ENCODE measurements around the gene UBE2U. TPM values are rescaled to one million over a fixed set of nuclear protein-coding genes. Genes with fewer than 3 reads are reported as not detected.

The UBE2U gene
- total and polyA plus RNA-seq, 10 of the 15 experiments (the other 5 are each of a cell fraction or from before 2014, with no cell fraction given), result not detected

DNA sequence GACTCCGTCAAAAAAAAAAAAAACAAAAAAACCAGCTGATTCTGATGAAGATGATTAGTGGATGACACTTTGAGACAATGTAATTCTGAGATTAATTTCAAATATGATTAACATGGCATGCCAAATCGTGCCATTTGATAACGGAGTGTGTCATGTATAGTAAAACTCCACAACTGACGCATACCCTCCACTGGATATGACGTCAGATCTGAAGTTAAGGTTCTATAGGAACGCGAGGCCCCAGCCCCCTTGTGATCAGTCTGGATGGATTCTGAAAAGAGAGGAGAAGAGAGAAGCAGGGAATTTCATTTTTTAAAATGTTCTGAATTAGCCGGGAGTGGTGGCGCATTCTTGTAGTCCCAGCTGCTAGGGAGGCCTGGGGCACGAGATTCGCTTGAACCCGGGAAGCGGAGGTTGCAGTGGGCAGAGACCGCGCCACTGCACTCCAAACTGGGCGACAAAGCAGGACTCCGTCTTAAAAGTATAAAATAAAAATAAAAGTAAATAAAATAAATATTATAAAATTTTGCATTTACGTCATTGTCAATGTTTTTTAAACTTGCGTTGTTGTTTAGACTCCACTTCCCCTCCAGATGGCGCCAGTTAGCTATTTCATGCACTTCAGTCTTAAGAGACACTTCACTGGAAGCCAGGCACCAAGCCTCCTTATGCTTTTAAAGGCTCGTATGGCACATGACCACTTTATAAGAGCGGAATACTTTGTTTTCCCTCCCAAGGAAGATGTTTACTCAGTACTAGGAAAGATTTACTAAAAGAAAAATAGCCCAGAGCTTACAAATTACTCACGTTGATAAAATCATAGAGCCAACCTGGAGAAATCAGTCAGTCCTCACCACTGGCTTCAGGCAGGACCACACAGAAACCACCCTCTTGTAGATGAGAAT lies 65.5 kb downstream of the UBE2U start:
- 41% methylated on average over 23 of the region's 23 CpGs for WGBS (ENCODE audit: insufficient coverage, insufficient replicate concordance, low lambda C conversion rate, missing lambda C conversion rate)
- ATAC-seq, result peak; percentile 81
- H2AFZ ChIP-seq (ENCODE audit: control insufficient read depth, low read depth, low read length), result no peak overlapping the region
- TF ChIP-seq ATF7 (IDR thresholded peaks at IDR 0.05; ENCODE audit: low read depth) (0 out of 2 replicates have a peak, but pooled peaks have one; percentile 33), KAT2A (conservative IDR thresholded peaks at IDR 0.05; ENCODE audit: control insufficient read depth, low read depth, low read length) (no peak), RELA (IDR thresholded peaks at IDR 0.05; ENCODE audit: borderline replicate concordance, partially characterized antibody) (no peak), MEF2B (IDR thresholded peaks at IDR 0.05; ENCODE audit: partially characterized antibody, poor library complexity, severe bottlenecking) (no peak), SREBF2 (IDR thresholded peaks at IDR 0.05; ENCODE audit: low read length) (no peak), JUND (IDR thresholded peaks at IDR 0.05; ENCODE audit: low read depth, low read length) (no peak), SMC3 (IDR thresholded peaks at IDR 0.05; ENCODE audit: borderline replicate concordance, low read length) (peak; percentile 75; the same call in 1 of the 2 replicates), IKZF1 (conservative IDR thresholded peaks at IDR 0.05) (no peak), RAD21 (IDR thresholded peaks at IDR 0.05; ENCODE audit: insufficient read depth, low read depth, low read length) (peak; percentile 91), RBBP5 (conservative IDR thresholded peaks at IDR 0.05) (no peak)
- TF ChIP-seq, protein P1, sequence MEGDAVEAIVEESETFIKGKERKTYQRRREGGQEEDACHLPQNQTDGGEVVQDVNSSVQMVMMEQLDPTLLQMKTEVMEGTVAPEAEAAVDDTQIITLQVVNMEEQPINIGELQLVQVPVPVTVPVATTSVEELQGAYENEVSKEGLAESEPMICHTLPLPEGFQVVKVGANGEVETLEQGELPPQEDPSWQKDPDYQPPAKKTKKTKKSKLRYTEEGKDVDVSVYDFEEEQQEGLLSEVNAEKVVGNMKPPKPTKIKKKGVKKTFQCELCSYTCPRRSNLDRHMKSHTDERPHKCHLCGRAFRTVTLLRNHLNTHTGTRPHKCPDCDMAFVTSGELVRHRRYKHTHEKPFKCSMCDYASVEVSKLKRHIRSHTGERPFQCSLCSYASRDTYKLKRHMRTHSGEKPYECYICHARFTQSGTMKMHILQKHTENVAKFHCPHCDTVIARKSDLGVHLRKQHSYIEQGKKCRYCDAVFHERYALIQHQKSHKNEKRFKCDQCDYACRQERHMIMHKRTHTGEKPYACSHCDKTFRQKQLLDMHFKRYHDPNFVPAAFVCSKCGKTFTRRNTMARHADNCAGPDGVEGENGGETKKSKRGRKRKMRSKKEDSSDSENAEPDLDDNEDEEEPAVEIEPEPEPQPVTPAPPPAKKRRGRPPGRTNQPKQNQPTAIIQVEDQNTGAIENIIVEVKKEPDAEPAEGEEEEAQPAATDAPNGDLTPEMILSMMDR (IDR thresholded peaks at IDR 0.05 in 2 of 3, conservative IDR thresholded peaks at IDR 0.05 in 1 of 3; ENCODE audit: control insufficient read depth in 2 of 3, extremely low read depth in 1 of 3, insufficient read depth in 1 of 3, low read depth in 3 of 3, low read length in 3 of 3), result peak; percentile 60 to 77 (median 61)
- TF ChIP-seq, protein P2, sequence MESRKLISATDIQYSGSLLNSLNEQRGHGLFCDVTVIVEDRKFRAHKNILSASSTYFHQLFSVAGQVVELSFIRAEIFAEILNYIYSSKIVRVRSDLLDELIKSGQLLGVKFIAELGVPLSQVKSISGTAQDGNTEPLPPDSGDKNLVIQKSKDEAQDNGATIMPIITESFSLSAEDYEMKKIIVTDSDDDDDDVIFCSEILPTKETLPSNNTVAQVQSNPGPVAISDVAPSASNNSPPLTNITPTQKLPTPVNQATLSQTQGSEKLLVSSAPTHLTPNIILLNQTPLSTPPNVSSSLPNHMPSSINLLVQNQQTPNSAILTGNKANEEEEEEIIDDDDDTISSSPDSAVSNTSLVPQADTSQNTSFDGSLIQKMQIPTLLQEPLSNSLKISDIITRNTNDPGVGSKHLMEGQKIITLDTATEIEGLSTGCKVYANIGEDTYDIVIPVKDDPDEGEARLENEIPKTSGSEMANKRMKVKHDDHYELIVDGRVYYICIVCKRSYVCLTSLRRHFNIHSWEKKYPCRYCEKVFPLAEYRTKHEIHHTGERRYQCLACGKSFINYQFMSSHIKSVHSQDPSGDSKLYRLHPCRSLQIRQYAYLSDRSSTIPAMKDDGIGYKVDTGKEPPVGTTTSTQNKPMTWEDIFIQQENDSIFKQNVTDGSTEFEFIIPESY (IDR thresholded peaks at IDR 0.05), result no peak
- TF ChIP-seq, protein P3, sequence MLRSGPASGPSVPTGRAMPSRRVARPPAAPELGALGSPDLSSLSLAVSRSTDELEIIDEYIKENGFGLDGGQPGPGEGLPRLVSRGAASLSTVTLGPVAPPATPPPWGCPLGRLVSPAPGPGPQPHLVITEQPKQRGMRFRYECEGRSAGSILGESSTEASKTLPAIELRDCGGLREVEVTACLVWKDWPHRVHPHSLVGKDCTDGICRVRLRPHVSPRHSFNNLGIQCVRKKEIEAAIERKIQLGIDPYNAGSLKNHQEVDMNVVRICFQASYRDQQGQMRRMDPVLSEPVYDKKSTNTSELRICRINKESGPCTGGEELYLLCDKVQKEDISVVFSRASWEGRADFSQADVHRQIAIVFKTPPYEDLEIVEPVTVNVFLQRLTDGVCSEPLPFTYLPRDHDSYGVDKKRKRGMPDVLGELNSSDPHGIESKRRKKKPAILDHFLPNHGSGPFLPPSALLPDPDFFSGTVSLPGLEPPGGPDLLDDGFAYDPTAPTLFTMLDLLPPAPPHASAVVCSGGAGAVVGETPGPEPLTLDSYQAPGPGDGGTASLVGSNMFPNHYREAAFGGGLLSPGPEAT (IDR thresholded peaks at IDR 0.05; ENCODE audit: low read depth), result no peak
- TF ChIP-seq, protein P4, sequence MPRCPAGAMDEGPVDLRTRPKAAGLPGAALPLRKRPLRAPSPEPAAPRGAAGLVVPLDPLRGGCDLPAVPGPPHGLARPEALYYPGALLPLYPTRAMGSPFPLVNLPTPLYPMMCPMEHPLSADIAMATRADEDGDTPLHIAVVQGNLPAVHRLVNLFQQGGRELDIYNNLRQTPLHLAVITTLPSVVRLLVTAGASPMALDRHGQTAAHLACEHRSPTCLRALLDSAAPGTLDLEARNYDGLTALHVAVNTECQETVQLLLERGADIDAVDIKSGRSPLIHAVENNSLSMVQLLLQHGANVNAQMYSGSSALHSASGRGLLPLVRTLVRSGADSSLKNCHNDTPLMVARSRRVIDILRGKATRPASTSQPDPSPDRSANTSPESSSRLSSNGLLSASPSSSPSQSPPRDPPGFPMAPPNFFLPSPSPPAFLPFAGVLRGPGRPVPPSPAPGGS (IDR thresholded peaks at IDR 0.05; ENCODE audit: borderline replicate concordance, insufficient read depth, low read depth, low read length, poor library complexity, severe bottlenecking), result no peak

More for the DNA sequence above, 65.5 kb downstream of the UBE2U start:
- DNase-seq (ENCODE audit: low read depth, low spot score) (peak; percentile 8), FAIRE-seq (peak; percentile 52)
- ChIA-PET POLR2A (interaction anchor here (0.7 kb wide), 1 partner anchor 408 kb away, joined by 3 read pairs; no protein-coding TSS in a partner anchor), RAD21 (ENCODE audit: unreplicated experiment) (interaction anchor here (1.0 to 1.8 kb wide), 6 partner anchors 36 to 806 kb away, joined by 3 to 10 read pairs (median 4); no protein-coding TSS in a partner anchor), SMC1A (ENCODE audit: uncharacterized antibody, unreplicated experiment) (interaction anchor here (1.0 to 1.6 kb wide), 2 partner anchors 406 to 554 kb away, joined by 3 to 6 read pairs; no protein-coding TSS in a partner anchor), CTCF (interaction anchor here (0.5 to 4.6 kb wide), 13 partner anchors 18 to 940 kb away, joined by 3 to 31 read pairs (median 3); no protein-coding TSS in a partner anchor)
- no peaks in the 10 kb centered on the region for H4K20me1 ChIP-seq (ENCODE audit: control insufficient read depth, insufficient read depth)
- H3K27ac ChIP-seq (ENCODE audit: control insufficient read depth, insufficient read depth), result no peak overlapping the region
- no peak overlapping the region for H3K9ac ChIP-seq (ENCODE audit: control insufficient read depth, insufficient read depth, low read length)
- no peaks in the 10 kb centered on the region for H3K27me3 ChIP-seq (replicated peaks in 1 of 2; ENCODE audit: control insufficient read depth in 2 of 2, insufficient read depth in 2 of 2, low read length in 1 of 2)
- H3K9me3 ChIP-seq (replicated peaks; ENCODE audit: control insufficient read depth, insufficient read depth, low read length), result no peaks in the 10 kb centered on the region
- BruUV-seq (replicated peaks), result no TSS peak
- no peaks in the 10 kb centered on the region for H3K4me1 ChIP-seq (ENCODE audit: control insufficient read depth, insufficient read depth, low read length)
- in situ Hi-C loops (cut with MboI) (loop anchor here (5.0 to 25.0 kb wide), 3 partner anchors 403 to 768 kb away; no protein-coding TSS in a partner anchor), intact Hi-C loops (cut with micrococcal nuclease; ENCODE audit: unreplicated experiment) (loop anchor here (1.0 to 5.0 kb wide), 4 partner anchors 406 to 808 kb away; no protein-coding TSS in a partner anchor)
- H3K4me2 ChIP-seq (ENCODE audit: control insufficient read depth, insufficient read depth), result no peak overlapping the region
- no peak overlapping the region for H3K4me3 ChIP-seq
- no peaks in the 10 kb centered on the region for H3K36me3 ChIP-seq (ENCODE audit: control insufficient read depth in 2 of 2, insufficient read depth in 2 of 2, low read length in 1 of 2)
- H3K79me2 ChIP-seq (ENCODE audit: control insufficient read depth, insufficient read depth, low read length), result no peaks in the 10 kb centered on the region

Data from GM12878 (cell line).